A375 (cell line): ENCODE data around the gene FAM240A. TPM values are rescaled to one million over a fixed set of nuclear protein-coding genes. Genes with fewer than 3 reads are reported as not detected.

Source experiments
- small RNA-seq: library from RNA; depleted of rRNA; stranded (forward); fragments of <200 nt; gene quantifications from one replicate; pipeline ENCODE3, GENCODE V24; 2014
- total RNA-seq: library from RNA; depleted of rRNA; stranded (reverse); fragments of >200 nt; shearing (Covaris generic); gene quantifications from 2 replicates; pipeline ENCODE4 v1.2.3, GENCODE V29; 2014; rRNA removed

Gene FAM240A
- not detected in 2 replicates for total RNA-seq

GRCh38 chr3:46612324-46612723 is at the start of gene FAM240A:
FAM240A (plus strand) TSS chr3:46612525; CDS start chr3:46612684, 159 bp downstream.

GRCh38 chr3:46566040-46566641 is 46.2 kb upstream of the FAM240A start, which contains the start of gene LRRC2:
LRRC2 (minus strand) TSS chr3:46566302; CDS start chr3:46551591, 14,711 bp downstream.

Small RNA genes within 50 kb of the gene (small RNA-seq; reads per million reads assigned to genes)
- not detected for gene RF00591

Other genes with a start within 250 kb of the FAM240A start
- not detected in 2 replicates for gene CCR5, start 241.6 kb upstream of the FAM240A start, total RNA-seq
- not detected in 2 replicates for gene CCRL2, start 205.3 kb upstream of the FAM240A start, total RNA-seq
- 0.04 TPM in 1 of 2 replicates, not detected in the other for gene LTF, start 147.6 kb upstream of the FAM240A start, total RNA-seq
- gene RTP3, start 114.5 kb upstream of the FAM240A start, total RNA-seq: 0.08 TPM in 1 of 2 replicates, not detected in the other
- gene LRRC2, start 46.2 kb upstream of the FAM240A start, total RNA-seq: 0.37 and 0.53 TPM in 2 replicates
- 5.1 and 8.0 TPM in 2 replicates for gene ALS2CL, start 81.2 kb downstream of the FAM240A start, total RNA-seq
- gene TMIE, start 88.9 kb downstream of the FAM240A start, total RNA-seq: 0.23 and 0.48 TPM in 2 replicates
- gene PRSS50, start 105.3 kb downstream of the FAM240A start, total RNA-seq: not detected in 2 replicates